Stomach (tissue), 9 donors: ENCODE data around the gene SSTR4. TPM values are rescaled to one million over a fixed set of nuclear protein-coding genes. Genes with fewer than 3 reads are reported as not detected.

ENCODE experiments used
- DNase-seq, 2 donors: peaks; one replicate each; pipeline versions ENCODE4 v3.0.0 to v3.0.0-alpha.2; 2013 to 2019
- H3K27ac ChIP-seq, 5 donors: fragments of 200-600 bp in 4 of 5; sonication (generic) in 4 of 5; one replicate each; pipeline ENCODE4 v1.5.1; 2013 to 2019; ENCODE audit warnings: mild to moderate bottlenecking in 1 of 5, moderate library complexity in 1 of 5
- H3K27me3 ChIP-seq, 3 donors: fragments of 200-600 bp; sonication (generic); one replicate each; pipeline ENCODE4 v1.5.1; 2017 to 2019; ENCODE audit warnings: mixed run types in 1 of 3
- H3K36me3 ChIP-seq, 4 donors: fragments of 200-600 bp; sonication (generic); 1 replicate in 3 of 4; 2 replicates in 1 of 4; pipeline ENCODE4 v1.5.1; 2016 to 2019
- H3K4me1 ChIP-seq, 4 donors: fragments of 200-600 bp; sonication (generic); one replicate each; pipeline ENCODE4 v1.5.1; 2016 to 2019
- H3K4me3 ChIP-seq, 4 donors: fragments of 200-600 bp; sonication (generic) in 3 of 4; one replicate each; pipeline ENCODE4 v1.5.1; 2016 to 2019; ENCODE audit warnings: mild to moderate bottlenecking in 1 of 4
- H3K9me3 ChIP-seq, 4 donors: fragments of 200-600 bp; sonication (generic); one replicate each; pipeline ENCODE4 v1.5.1; 2016 to 2019
- CTCF ChIP-seq, 7 experiments: fragments of 450-650 bp in 4 of 7; fragments of 200-600 bp in 3 of 7; sonication (generic) in 3 of 7; IDR thresholded peaks; one replicate each; pipeline ENCODE4 v1.5.1; 2016 to 2019; ENCODE audit warnings: antibody characterized with exemption in 7 of 7, control low read depth in 2 of 7, mild to moderate bottlenecking in 1 of 7
- EP300 ChIP-seq: sonication (generic); formaldehyde crosslinking; IDR thresholded peaks from one replicate; pipeline ENCODE4 v1.6.1; 2017; ENCODE audit warnings: antibody characterized with exemption
- POLR2A ChIP-seq, 4 donors: fragments of 450-650 bp; IDR thresholded peaks; one replicate each; pipeline ENCODE4 v1.6.1; 2016; ENCODE audit warnings: antibody characterized with exemption in 4 of 4, control low read depth in 2 of 4, mild to moderate bottlenecking in 1 of 4, moderate library complexity in 1 of 4
- POLR2AphosphoS5 ChIP-seq, 3 donors: sonication (generic); formaldehyde crosslinking; IDR thresholded peaks; one replicate each; pipeline ENCODE4 v1.6.1; 2016; ENCODE audit warnings: antibody characterized with exemption in 3 of 3
- WGBS, 5 donors: extraction: QIAGEN DNeasy Blood & Tissue Kit in 3 of 5; methylation state at CpG; one replicate each; pipeline versions ENCODE4 v1.1.5 to v1.1.7; 2013 to 2018; 5-methylcytosine and 5-hydroxymethylcytosine counted together
- intact Hi-C: fragments of 100-400 bp; cut with DNase I; formaldehyde crosslinking; loops from one replicate; pipeline ENCODE4 v1.15.1; 2023; ENCODE audit warnings: low total_unique reads
- polyA plus RNA-seq, 3 donors: library from polyadenylated mRNA; stranded (reverse); fragments of 200-250 nt; gene quantifications; one replicate each; pipeline ENCODE4 v1.2.3, GENCODE V29; 2013
- total RNA-seq, 5 donors: library from RNA; depleted of rRNA; stranded (reverse); fragments of >200 nt; gene quantifications; one replicate each; pipeline versions ENCODE4 v1.1.0 to v1.2.3, GENCODE V29; 2014 to 2016
- donor health status: healthy with polysubstance abuse.
- donor health status: Bipolar disorder and iron deficiency.
- donor health status: healthy.

SSTR4 gene
- total and polyA plus RNA-seq, 8 donors: not detected

GRCh38 chr20:23032750-23033078 is 2.4 kb upstream of the SSTR4 start:
- H3K36me3 ChIP-seq: no peaks in the 10 kb centered on the region
- DNase-seq: no peak
- peaks cover 5 to 8% (median 8%) of the 10 kb centered on the region in 4 donors for H3K4me1 ChIP-seq
- H3K27me3 ChIP-seq: peaks cover 0 to 33% (median 15%) of the 10 kb centered on the region in 3 donors
- TF ChIP-seq POLR2AphosphoS5 (IDR thresholded peaks at IDR 0.05) (no peak), POLR2A (IDR thresholded peaks at IDR 0.05) (no peak), CTCF (IDR thresholded peaks at IDR 0.05) (no peak), EP300 (no peak)
- 65 to 88% (median 79%) methylated on average over 5 of the region's 5 CpGs for WGBS, 5 donors
- intact Hi-C loops: loop anchor here (10.0 kb wide), 1 partner anchor 338 kb away; no protein-coding TSS in a partner anchor
- H3K4me3 ChIP-seq: no peak overlapping the region
- H3K27ac ChIP-seq: no peak overlapping the region
- H3K9me3 ChIP-seq: no peaks in the 10 kb centered on the region

- no peaks in the 10 kb centered on the region for H3K36me3 ChIP-seq
- 80 to 94% (median 91%) methylated on average over 4 of the region's 4 CpGs for WGBS, 5 donors
- intact Hi-C loops: loop anchor here (10.0 kb wide), 1 partner anchor 339 kb away; no protein-coding TSS in a partner anchor
- peaks cover 0 to 39% (median 15%) of the 10 kb centered on the region in 3 donors for H3K27me3 ChIP-seq
- H3K27ac ChIP-seq: no peak overlapping the region
- H3K4me1 ChIP-seq: peaks cover 5 to 8% (median 8%) of the 10 kb centered on the region in 4 donors
- H3K9me3 ChIP-seq: no peaks in the 10 kb centered on the region
- TF ChIP-seq POLR2A (IDR thresholded peaks at IDR 0.05) (no peak), CTCF (IDR thresholded peaks at IDR 0.05) (no peak), EP300 (no peak), POLR2AphosphoS5 (IDR thresholded peaks at IDR 0.05) (no peak)
- no peak overlapping the region for H3K4me3 ChIP-seq
- DNase-seq: no peak
These were observed 1.2 kb upstream of the SSTR4 start for GRCh38 chr20:23033918-23034317.

- Histone ChIP-seq H3K4me3 (peak overlapping the region; percentile 15 to 42 (median 25)), H3K36me3 (no peaks in the 10 kb centered on the region), H3K27me3 (peaks cover 0 to 48% (median 15%) of the 10 kb centered on the region in 3 donors), H3K4me1 (peaks cover 5 to 8% (median 8%) of the 10 kb centered on the region in 4 donors), H3K9me3 (no peaks in the 10 kb centered on the region), H3K27ac (no peak overlapping the region)
- intact Hi-C loops: loop anchor here (10.0 kb wide), 1 partner anchor 341 kb away; no protein-coding TSS in a partner anchor
- no peak for DNase-seq
- TF ChIP-seq CTCF (IDR thresholded peaks at IDR 0.05): no peak
- no peak for TF ChIP-seq POLR2A (IDR thresholded peaks at IDR 0.05)
- TF ChIP-seq POLR2AphosphoS5 (IDR thresholded peaks at IDR 0.05): no peak
- TF ChIP-seq EP300: no peak
- WGBS, 5 donors: 90 to 96% (median 93%) methylated on average over 28 to 41 of the region's 41 CpGs
These were observed 619 bp downstream of the SSTR4 start for GRCh38 chr20:23035731-23036130.

- no peak for DNase-seq
- WGBS, 5 donors: 94 to 97% (median 95%) methylated on average over 11 of the region's 11 CpGs
- TF ChIP-seq CTCF (IDR thresholded peaks at IDR 0.05): no peak
- TF ChIP-seq EP300: no peak
- no peak for TF ChIP-seq POLR2AphosphoS5 (IDR thresholded peaks at IDR 0.05)
- no peak for TF ChIP-seq POLR2A (IDR thresholded peaks at IDR 0.05)
- intact Hi-C loops: loop anchor here (10.0 kb wide), 1 partner anchor 342 kb away; no protein-coding TSS in a partner anchor
- H3K4me3 ChIP-seq: no peak overlapping the region
- no peaks in the 10 kb centered on the region for H3K9me3 ChIP-seq
- peaks cover 5 to 8% (median 8%) of the 10 kb centered on the region in 4 donors for H3K4me1 ChIP-seq
- no peak overlapping the region for H3K27ac ChIP-seq
- H3K36me3 ChIP-seq: no peaks in the 10 kb centered on the region
- peaks cover 0 to 48% (median 15%) of the 10 kb centered on the region in 3 donors for H3K27me3 ChIP-seq
These were observed 1.3 kb downstream of the SSTR4 start for GRCh38 chr20:23036371-23036770.
